Pancreas (tissue), 10 donors: ENCODE data around the gene THTPA. TPM values are rescaled to one million over a fixed set of nuclear protein-coding genes. Genes with fewer than 3 reads are reported as not detected.
"Not testable (repeated sequence)": the region's sequence is repeated elsewhere in the genome, so short reads cannot be mapped to it uniquely, and the experiment has no call there.

Source experiments
- ATAC-seq, 4 donors: fragments of 200-7000 bp; cut with Tn5 transposase; one replicate each; pipeline versions ENCODE4 v1.8.0 to v1.9.1; 2020; ENCODE audit warnings: mild to moderate bottlenecking in 4 of 4, moderate library complexity in 4 of 4
- DNase-seq, 6 donors: peaks; one replicate each; pipeline ENCODE4 v3.0.0-alpha.2; 2020
- FAIRE-seq: peaks from 2 replicates; lab custom pipeline; 2012; peaks lifted over from hg19 to GRCh38; lab: Jason Lieb, UNC
- H3K27ac ChIP-seq, 4 donors: fragments of 200-600 bp; sonication (generic); 1 replicate in 3 of 4; 2 replicates in 1 of 4; pipeline versions ENCODE4 v1.5.0 to v1.8.0; 2020
- H3K27me3 ChIP-seq, 4 donors: fragments of 200-600 bp; one replicate each; pipeline ENCODE4 v1.8.0; 2021
- H3K36me3 ChIP-seq, 3 donors: fragments of 200-600 bp; sonication (generic) in 1 of 3; one replicate each; pipeline versions ENCODE4 v1.5.0 to v1.8.0; 2020 to 2021
- H3K4me1 ChIP-seq, 3 donors: fragments of 200-600 bp; one replicate each; pipeline ENCODE4 v1.8.0; 2021
- H3K4me3 ChIP-seq, 4 donors: fragments of 200-600 bp; sonication (generic) in 2 of 4; one replicate each; pipeline versions ENCODE4 v1.5.0 to v1.8.0; 2020 to 2021
- H3K9me3 ChIP-seq, 4 donors: fragments of 200-600 bp; one replicate each; pipeline ENCODE4 v1.8.0; 2021
- WGBS, 2 donors: extraction: QIAGEN DNeasy Blood & Tissue Kit; methylation state at CpG; one replicate each; pipeline ENCODE4 v1.1.7; 2013; 5-methylcytosine and 5-hydroxymethylcytosine counted together
- intact Hi-C, 3 donors: fragments of 100-400 bp; cut with DNase I; formaldehyde crosslinking; loops; one replicate each; pipeline versions ENCODE4 v1.11.1 to v1.14.2; 2022
- polyA plus RNA-seq, 2 donors: library from polyadenylated mRNA; stranded (reverse); fragments of 200-250 nt; gene quantifications; one replicate each; pipeline ENCODE4 v1.2.3, GENCODE V29; 2013
- total RNA-seq, 6 donors: library from RNA; stranded (reverse); fragmentation: NEBNext Ultra II Directional in 4 of 6; extraction: Animal tissue kit (Norgen Biotek cat#: 25700) in 4 of 6; gene quantifications; one replicate each; pipeline versions ENCODE4 v1.2.1 to v1.2.4, GENCODE V29; 2021 to 2023
- TF ChIP-seq, protein P1 (sequence below), 4 donors: fragments of 200-600 bp; sonication (generic) in 3 of 4; IDR thresholded peaks; one replicate each; pipeline versions ENCODE4 v1.5.0 to v1.8.0; 2021; ENCODE audit warnings: antibody characterized with exemption in 4 of 4
- donor health status: healthy with polysubstance abuse.
- donor health status: DM: no; HTN: no; CAD: no; lungs with moderate emphysema.
- donor health status: DM: no; HTN: no; CAD: no.
- donor health status: control.
- donor health status: control.
- donor health status: Bipolar disorder and iron deficiency.
- donor health status: DM: yes; HTN: yes; CAD: no.
- donor health status: DM: no; HTN: no; CAD: no.
- donor health status: DM: no; HTN: no; CAD: no.
- donor health status: DM: yes; HTN: yes; CAD: no.

Gene THTPA
- total and polyA plus RNA-seq, 8 donors = 5.6 to 11.9 (median 9.3) TPM

DNA sequence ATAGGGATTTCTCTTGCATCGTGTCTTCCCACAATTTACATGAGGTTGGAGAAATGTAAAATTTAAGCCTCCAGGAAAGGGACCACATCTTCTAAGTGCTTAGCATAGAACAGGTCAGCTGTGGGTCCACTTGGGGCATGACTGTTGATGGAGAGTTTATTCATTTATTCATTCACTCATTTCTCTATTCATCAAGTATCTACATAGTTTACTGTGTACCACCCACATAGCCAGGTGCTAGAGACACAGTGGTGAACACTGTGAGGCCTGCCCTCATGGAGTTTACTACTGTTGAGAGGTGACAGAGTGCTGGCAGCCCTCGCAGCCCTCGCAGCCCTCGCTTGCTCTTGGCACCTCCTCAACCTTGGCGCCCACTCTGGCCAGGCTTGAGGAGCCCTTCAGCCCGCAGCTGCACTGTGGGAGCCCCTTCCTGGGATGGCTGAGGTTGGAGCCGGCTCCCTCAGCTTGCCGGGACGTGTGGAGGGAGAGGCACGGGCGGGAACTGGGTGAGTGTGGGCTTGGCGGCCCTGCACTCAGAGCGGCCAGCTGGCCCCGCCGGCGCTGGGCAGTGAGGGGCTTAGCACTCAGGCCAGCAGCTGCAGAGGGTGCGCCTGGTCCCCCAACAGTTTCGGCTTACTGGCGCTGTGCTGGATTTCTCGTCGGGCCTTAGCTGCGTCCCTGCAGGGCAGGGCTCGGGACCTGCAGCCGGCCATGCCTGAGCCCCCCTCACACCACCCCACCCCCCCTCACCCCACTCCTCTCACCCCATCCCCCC is 24.3 kb downstream of the THTPA start:
- DNase-seq = no peak
- H3K4me1 ChIP-seq = no peaks in the 10 kb centered on the region
- FAIRE-seq = no peak
- no peak overlapping the region for H3K27ac ChIP-seq
- TF ChIP-seq, protein P1, sequence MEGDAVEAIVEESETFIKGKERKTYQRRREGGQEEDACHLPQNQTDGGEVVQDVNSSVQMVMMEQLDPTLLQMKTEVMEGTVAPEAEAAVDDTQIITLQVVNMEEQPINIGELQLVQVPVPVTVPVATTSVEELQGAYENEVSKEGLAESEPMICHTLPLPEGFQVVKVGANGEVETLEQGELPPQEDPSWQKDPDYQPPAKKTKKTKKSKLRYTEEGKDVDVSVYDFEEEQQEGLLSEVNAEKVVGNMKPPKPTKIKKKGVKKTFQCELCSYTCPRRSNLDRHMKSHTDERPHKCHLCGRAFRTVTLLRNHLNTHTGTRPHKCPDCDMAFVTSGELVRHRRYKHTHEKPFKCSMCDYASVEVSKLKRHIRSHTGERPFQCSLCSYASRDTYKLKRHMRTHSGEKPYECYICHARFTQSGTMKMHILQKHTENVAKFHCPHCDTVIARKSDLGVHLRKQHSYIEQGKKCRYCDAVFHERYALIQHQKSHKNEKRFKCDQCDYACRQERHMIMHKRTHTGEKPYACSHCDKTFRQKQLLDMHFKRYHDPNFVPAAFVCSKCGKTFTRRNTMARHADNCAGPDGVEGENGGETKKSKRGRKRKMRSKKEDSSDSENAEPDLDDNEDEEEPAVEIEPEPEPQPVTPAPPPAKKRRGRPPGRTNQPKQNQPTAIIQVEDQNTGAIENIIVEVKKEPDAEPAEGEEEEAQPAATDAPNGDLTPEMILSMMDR (IDR thresholded peaks at IDR 0.05) = no peak
- no peak overlapping the region for H3K4me3 ChIP-seq
- no peak for ATAC-seq
- intact Hi-C loops = loop anchor here in 1 of 3 donors (10.0 kb wide), 1 partner anchor 324 kb away; no protein-coding TSS in a partner anchor
- H3K27me3 ChIP-seq = peaks cover 0 to 13% (median 5%) of the 10 kb centered on the region in 4 donors
- WGBS, 2 donors = 91 to 93% methylated on average over 22 to 24 of the region's 24 CpGs
- no peaks in the 10 kb centered on the region for H3K9me3 ChIP-seq
- H3K36me3 ChIP-seq = no peaks in the 10 kb centered on the region

DNA sequence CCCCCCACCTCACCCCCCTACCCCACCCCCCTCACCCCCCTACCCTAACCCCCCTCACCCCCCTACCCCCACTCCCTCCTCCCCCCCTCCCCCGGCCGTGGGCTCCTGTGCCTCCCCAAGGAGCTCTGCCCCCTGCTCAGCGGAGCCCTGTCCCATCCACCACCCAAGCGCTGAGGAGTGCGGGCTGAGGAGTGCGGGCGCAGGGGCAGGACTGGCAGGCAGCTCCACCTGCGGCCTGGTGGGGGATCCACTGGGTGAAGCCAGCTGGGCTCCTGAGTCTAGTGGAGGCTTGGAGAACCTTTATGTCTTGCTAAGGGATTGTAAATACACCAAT is 24.8 kb downstream of the THTPA start:
- Histone ChIP-seq H3K4me1 (no peaks in the 10 kb centered on the region), H3K4me3 (no peak overlapping the region), H3K36me3 (no peaks in the 10 kb centered on the region), H3K9me3 (no peaks in the 10 kb centered on the region), H3K27me3 (peaks cover 0 to 13% (median 5%) of the 10 kb centered on the region in 4 donors), H3K27ac (no peak overlapping the region)
- no peak for FAIRE-seq
- no peak for ATAC-seq
- 94 to 96% methylated on average over 6 of the region's 8 CpGs for WGBS, 2 donors
- DNase-seq = no peak
- intact Hi-C loops = loop anchor here in 1 of 3 donors (10.0 kb wide), 1 partner anchor 324 kb away; no protein-coding TSS in a partner anchor
- TF ChIP-seq, protein P1 (IDR thresholded peaks at IDR 0.05) = no peak

DNA sequence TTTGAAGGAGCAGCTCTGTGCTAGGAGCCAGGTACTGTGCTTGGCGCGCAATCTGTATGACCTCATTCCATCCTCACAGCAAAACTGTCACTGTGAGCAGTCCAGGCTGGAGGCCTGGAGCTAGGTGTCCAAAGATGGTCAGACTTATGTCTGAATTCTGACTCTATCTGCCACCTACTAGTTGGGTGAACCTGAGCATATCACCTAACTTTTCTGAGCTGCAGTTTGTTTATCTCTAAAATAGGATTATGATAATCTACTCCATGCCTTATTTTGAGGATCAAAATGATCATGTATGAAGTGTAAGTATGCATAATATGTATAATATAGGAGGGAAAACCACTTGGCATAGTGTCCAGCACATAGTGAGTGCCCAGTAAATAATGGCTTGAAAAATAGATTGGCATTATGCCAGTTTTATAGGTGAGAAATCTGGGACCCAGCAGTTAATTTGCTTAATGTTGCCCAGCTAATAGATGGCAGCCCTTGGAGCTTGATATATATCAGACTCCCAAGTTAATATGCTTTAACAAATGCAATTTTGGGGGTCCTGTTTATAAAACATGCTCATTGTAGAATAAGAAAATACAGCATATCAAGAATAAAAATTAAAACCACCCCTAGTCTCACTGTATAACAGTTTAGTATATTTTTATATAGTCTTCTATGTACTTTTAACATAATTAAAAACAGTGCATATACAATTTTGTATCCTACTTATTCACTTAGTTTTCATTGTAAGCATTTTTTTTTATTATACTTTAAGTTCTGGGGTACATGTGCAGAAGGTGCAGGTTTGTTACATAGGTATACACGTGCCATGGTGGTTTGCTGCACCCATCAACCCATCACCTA is 27.1 kb downstream of the THTPA start:
- H3K4me1 ChIP-seq = no peaks in the 10 kb centered on the region
- WGBS, 2 donors = 89 to 90% methylated on average over 3 of the region's 3 CpGs
- intact Hi-C loops = loop anchor here in 1 of 3 donors (10.0 kb wide), 1 partner anchor 322 kb away; no protein-coding TSS in a partner anchor

DNA sequence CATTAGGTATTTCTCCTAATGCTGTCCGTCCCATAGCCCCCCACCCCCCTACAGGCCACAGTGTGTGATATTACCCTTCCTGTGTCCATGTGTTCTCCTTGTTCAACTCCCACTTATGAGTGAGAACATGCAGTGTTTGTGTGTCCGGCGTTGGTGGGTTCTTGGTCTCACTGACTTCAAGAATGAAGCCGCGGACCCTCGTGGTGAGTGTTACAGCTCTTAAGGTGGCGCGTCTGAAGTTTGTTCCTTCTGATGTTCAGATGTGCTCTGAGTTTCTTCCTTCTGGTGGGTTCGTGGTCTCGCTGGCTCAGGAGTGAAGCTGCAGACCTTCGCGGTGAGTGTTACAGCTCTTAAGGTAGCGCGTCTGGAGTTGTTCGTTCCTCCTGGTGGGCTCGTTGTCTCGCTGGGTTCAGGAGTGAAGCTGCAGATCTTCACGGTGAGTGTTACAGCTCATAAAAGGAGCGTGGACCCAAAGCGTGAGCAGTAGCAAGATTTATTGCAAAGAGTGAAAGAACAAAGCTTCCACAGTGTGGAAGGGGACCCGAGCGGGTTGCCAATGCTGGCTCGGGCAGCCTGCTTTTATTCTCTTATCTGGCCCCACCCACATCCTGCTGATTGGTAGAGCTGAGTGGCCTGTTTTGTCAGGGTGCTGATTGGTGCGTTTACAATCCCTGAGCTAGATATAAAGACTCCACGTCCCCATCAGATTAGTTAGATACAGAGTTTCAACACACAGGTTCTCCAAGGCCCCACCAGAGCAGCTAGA is 27.9 kb downstream of the THTPA start:
- 84 to 91% methylated on average over 22 to 24 of the region's 25 CpGs for WGBS, 2 donors
- H3K27ac ChIP-seq, ATAC-seq, H3K27me3 ChIP-seq, H3K9me3 ChIP-seq, DNase-seq, H3K4me3 ChIP-seq, FAIRE-seq, H3K36me3 ChIP-seq, H3K4me1 ChIP-seq: not testable (repeated sequence)
- intact Hi-C loops = loop anchor here in 1 of 3 donors (10.0 kb wide), 1 partner anchor 321 kb away; no protein-coding TSS in a partner anchor

More for the DNA sequence above, 27.1 kb downstream of the THTPA start:
- H3K36me3 ChIP-seq = no peaks in the 10 kb centered on the region
- no peak for DNase-seq
- no peak overlapping the region for H3K4me3 ChIP-seq
- TF ChIP-seq, protein P1 (IDR thresholded peaks at IDR 0.05) = no peak
- no peaks in the 10 kb centered on the region for H3K9me3 ChIP-seq
- no peak overlapping the region for H3K27ac ChIP-seq
- no peak for ATAC-seq
- H3K27me3 ChIP-seq = no peaks in the 10 kb centered on the region
- no peak for FAIRE-seq

DNA sequence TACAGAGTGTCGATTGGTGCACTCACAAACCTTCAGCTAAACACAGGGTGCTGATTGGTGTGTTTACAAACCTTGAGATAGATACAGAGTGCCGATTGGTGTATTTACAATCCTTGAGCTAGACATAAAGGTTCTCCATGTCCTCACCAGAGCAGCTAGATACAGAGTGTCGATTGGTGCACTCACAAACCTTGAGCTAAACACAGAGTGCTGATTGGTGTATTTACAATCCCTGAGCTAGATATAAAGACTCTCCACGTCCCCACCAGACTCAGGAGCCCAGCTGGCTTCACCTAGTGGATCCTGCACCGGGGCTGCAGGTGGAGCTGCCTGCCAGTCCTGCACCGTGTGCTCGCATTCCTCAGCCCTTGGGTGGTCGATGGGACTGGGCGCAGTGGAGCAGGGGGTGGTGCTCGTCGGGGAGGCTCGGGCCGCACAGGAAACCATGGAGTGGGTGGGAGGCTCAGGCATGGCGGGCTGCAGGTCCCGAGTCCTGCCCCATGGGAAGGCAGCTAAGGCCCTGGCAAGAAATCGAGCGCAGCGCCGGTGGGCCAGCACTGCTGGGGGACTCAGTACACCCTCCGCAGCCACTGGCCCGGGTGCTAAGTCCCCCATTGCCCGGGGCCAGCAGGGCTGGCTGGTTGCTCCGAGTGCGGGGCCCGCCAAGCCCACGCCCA is 28.6 kb downstream of the THTPA start:
- H3K27ac ChIP-seq, H3K36me3 ChIP-seq, H3K27me3 ChIP-seq, DNase-seq, H3K4me3 ChIP-seq, H3K9me3 ChIP-seq, H3K4me1 ChIP-seq, ATAC-seq, FAIRE-seq: not testable (repeated sequence)
- 86 to 87% methylated on average over 17 to 24 of the region's 26 CpGs for WGBS, 2 donors
- intact Hi-C loops = loop anchor here in 1 of 3 donors (10.0 kb wide), 1 partner anchor 320 kb away; no protein-coding TSS in a partner anchor
